Measurements from ENCODE around the gene PTPRO. TPM values are rescaled to one million over a fixed set of nuclear protein-coding genes. Genes with fewer than 3 reads are reported as not detected.

PTPRO gene
- total and polyA plus RNA-seq, 3 donors from 2014 or later: 1.1 to 1.9 (median 1.6) TPM

- TF ChIP-seq POLR2A (IDR thresholded peaks at IDR 0.05) (no peak), CTCF (IDR thresholded peaks at IDR 0.05) (no peak)
- Histone ChIP-seq H3K27me3 (no peaks in the 10 kb centered on the region), H3K4me1 (peaks cover 5% of the 10 kb centered on the region), H3K9me3 (no peaks in the 10 kb centered on the region), H3K36me3 (ENCODE audit: low read depth, missing control alignments) (no peaks in the 10 kb centered on the region), H3K4me3 (no peak overlapping the region), H3K27ac (no peak overlapping the region)
- no peak for DNase-seq
- WGBS, 2 donors: 67 to 75% methylated on average over 3 of the region's 3 CpGs
- intact Hi-C loops (cut with DNase I; ENCODE audit: low total_unique reads): no loop called here
Observed at GRCh38 chr12:15543347-15543746, 221.0 kb downstream of the PTPRO start.

- no peak for TF ChIP-seq POLR2A (IDR thresholded peaks at IDR 0.05)
- TF ChIP-seq CTCF (IDR thresholded peaks at IDR 0.05): no peak
- H3K27me3 ChIP-seq: no peaks in the 10 kb centered on the region
- no peaks in the 10 kb centered on the region for H3K9me3 ChIP-seq
- intact Hi-C loops (cut with DNase I; ENCODE audit: low total_unique reads): no loop called here
- H3K27ac ChIP-seq: no peak overlapping the region
- no peaks in the 10 kb centered on the region for H3K36me3 ChIP-seq (ENCODE audit: low read depth, missing control alignments)
- no peak overlapping the region for H3K4me3 ChIP-seq
- peaks cover 5% of the 10 kb centered on the region for H3K4me1 ChIP-seq
- DNase-seq: no peak
Observed at GRCh38 chr12:15544589-15544988, 222.3 kb downstream of the PTPRO start.

GRCh38 chr12:15545334-15545733 lies 223.0 kb downstream of the PTPRO start:
- Histone ChIP-seq H3K27ac (no peak overlapping the region), H3K9me3 (no peaks in the 10 kb centered on the region), H3K36me3 (ENCODE audit: low read depth, missing control alignments) (no peaks in the 10 kb centered on the region), H3K4me3 (no peak overlapping the region), H3K4me1 (peaks cover 5% of the 10 kb centered on the region), H3K27me3 (no peaks in the 10 kb centered on the region)
- WGBS, 2 donors: 60 to 67% methylated on average over 1 of the region's 1 CpG
- intact Hi-C loops (cut with DNase I; ENCODE audit: low total_unique reads): no loop called here
- DNase-seq: no peak
- no peak for TF ChIP-seq CTCF (IDR thresholded peaks at IDR 0.05)

GRCh38 chr12:15546102-15546701 lies 223.9 kb downstream of the PTPRO start:
- WGBS, 2 donors: 82 to 90% methylated on average over 1 of the region's 1 CpG
- DNase-seq: no peak
- Histone ChIP-seq H3K9me3 (no peaks in the 10 kb centered on the region), H3K27ac (peak overlapping the region in 1 of 2 donors; percentile 51), H3K4me3 (no peak overlapping the region), H3K27me3 (no peaks in the 10 kb centered on the region), H3K4me1 (no peaks in the 10 kb centered on the region), H3K36me3 (ENCODE audit: low read depth, missing control alignments) (no peaks in the 10 kb centered on the region)
- TF ChIP-seq POLR2A (IDR thresholded peaks at IDR 0.05): no peak
- no peak for TF ChIP-seq CTCF (IDR thresholded peaks at IDR 0.05)
- intact Hi-C loops (cut with DNase I; ENCODE audit: low total_unique reads): no loop called here

- H3K27ac ChIP-seq: no peak overlapping the region
- no peaks in the 10 kb centered on the region for H3K9me3 ChIP-seq
- intact Hi-C loops (cut with DNase I; ENCODE audit: low total_unique reads): no loop called here
- H3K27me3 ChIP-seq: no peaks in the 10 kb centered on the region
- no peaks in the 10 kb centered on the region for H3K4me1 ChIP-seq
- no peaks in the 10 kb centered on the region for H3K36me3 ChIP-seq (ENCODE audit: low read depth, missing control alignments)
- no peak for DNase-seq
- no peak overlapping the region for H3K4me3 ChIP-seq
- no peak for TF ChIP-seq POLR2A (IDR thresholded peaks at IDR 0.05)
- TF ChIP-seq CTCF (IDR thresholded peaks at IDR 0.05): no peak
- 91 to 92% methylated on average over 5 of the region's 5 CpGs for WGBS, 2 donors
Observed at GRCh38 chr12:15547063-15547462, 224.8 kb downstream of the PTPRO start.
